DMS53 treated with DMSO at 0.1 percent for 48 hours (cell line): ENCODE results near the gene STK32C.

Experiments
- DNase-seq: peaks from one replicate; lab custom pipeline; 2025; ENCODE audit not compliant: unreplicated experiment; lab: John Stamatoyannopoulos, UW

The STK32C gene

DNA sequence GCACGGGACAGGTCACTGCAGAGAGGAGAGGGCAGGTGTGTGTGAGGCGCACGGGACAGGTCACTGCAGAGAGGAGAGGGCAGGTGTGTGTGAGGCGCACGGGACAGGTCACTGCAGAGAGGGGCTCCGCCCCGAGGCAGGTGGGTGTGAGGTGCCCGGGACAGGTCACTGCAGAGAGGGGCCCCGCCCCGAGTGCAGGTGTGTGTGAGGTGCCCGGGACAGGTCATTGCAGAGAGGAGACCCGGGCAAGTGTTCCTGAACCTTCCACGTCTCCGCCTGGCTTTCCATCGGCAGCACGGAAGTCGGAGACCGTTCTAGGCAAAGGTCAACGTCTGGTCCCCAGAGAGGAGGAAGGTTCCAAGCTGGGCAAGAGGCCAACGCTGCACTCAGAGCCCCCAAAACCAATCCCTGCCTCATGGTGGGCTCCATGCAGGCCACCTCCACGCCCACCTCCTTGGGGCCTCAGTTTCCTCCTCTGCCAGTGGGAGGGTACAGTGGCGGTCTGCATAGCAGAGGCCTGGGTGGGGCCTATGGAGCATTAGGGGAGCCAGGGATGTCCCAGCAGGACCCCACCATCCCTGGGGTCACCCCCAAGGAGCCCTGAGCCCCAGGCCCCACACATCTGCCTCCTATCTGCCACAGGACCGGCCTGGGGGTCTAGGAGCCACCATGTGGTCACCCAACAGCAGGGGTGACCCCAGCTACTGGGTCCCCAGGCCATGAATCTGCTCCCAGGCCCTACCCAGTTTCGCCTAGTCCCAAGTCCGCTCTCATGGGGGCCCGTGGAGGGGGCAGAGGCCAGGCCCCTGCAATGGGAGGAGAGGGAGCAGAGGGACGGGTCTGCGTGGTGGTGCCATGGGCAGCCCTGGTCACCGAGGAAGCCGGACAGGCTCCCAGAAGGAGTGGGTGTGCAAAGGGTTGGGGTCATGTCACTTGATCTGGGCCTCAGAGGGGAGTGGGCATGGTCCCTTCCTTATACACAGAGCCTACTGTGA, 57.0 kb downstream of the STK32C start:
- DNase-seq: no peak

DNA sequence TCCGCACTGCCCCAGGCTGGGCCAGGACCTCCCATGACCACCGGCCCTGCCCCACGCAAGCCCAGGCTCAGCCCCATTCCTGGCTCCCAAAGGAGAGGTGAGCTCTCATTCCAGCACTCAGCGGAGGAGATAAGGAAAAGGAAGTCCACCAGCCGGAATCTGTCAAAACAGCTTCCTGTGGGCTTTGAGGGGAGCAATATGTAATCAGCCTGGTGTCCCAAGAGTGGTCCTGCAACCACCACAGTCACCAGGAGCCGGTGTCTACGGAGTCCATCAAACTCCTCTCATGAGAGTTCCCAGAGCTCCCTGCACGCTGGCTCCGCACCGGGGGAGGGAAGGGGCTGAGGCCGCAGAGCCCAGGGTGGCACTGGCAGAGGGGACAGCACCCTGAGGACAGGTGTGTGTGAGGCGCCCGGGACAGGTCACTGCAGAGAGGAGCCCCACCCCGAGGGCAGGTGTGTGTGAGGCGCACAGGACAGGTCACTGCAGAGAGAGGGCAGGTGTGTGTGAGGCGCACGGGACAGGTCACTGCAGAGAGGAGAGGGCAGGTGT, 57.9 kb downstream of the STK32C start:
- no peak for DNase-seq

DNA sequence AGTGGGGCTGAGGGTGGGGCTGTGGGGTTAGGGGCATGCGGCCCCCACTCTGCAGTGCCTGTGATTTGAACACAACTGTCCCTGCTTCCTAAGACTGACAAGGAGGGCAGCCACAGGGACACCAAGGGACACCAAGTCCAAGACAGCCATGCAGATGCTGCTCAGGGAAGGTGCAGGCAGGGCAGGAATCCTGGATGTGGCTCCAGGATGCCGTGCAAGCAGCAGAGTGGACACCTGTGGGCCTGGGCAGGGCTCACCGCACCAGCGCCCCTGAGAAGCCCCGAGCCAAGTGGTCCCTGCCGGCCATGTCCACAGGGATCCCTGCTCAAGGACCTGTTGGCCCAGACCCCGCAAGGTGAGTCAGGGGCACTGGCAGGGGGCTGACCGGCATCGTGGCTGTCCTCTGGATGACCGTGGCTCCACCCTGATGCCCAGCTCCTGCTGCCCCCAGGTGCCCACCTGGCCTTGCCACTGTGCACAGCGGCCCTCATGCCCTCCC, 58.5 kb downstream of the STK32C start:
- no peak for DNase-seq

DNA sequence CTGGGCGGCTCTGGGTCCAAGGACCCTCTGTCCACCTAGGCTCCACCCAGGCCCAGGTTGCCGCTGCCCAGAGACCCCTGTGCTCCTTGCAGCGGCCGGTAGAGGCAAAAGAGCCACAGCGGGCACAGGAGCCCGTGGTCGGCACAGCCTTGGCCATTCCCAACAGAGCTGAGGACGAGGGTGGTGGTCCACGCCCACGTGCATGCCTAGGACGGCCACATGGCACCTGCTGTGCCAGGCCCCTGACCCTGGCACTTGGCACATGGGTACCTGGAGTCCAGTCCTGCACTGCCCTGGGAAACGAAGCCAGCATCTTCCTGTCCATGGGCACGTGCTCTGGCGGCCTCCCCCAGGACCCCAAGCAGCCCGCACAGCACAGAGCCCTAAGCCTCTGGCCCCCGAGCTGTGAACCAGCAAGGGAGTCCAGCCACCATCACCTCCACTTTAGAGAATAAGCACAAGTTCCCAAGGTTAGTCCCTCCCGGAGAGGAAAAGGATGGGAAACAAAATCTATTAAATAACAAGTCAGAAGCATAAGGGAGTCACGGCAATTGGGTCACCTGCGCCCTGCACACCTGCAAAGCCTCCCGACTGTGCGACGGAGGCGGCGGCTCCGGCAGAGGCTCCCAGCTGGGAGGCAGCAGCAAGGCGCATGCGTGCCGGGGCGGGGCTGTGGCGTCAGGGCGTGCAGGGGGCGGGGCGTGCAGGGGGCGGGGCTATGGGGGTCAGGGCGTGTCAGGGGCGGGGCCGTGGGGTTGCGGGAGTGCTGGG, 59.1 kb downstream of the STK32C start:
- DNase-seq: no peak

DNA sequence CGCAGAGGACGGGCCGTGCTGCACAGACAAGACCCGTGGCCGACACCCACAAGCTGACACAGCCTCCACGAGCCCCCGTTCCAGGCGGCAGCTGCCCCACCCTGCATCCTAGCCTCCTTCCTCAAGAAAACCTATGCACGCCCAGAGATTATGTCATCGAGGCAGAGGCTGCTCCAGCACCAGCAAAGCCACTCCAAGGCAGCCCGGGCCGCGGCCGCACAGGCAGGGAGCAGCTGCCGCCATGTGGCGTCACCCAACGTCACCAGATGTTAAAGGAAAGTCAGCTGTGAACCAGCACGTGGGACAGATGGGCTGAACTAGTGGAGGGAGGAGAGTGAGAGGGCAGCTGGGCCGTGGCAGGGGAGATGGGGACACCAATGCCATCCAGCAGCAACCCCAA, 59.8 kb downstream of the STK32C start:
- DNase-seq: no peak

DNA sequence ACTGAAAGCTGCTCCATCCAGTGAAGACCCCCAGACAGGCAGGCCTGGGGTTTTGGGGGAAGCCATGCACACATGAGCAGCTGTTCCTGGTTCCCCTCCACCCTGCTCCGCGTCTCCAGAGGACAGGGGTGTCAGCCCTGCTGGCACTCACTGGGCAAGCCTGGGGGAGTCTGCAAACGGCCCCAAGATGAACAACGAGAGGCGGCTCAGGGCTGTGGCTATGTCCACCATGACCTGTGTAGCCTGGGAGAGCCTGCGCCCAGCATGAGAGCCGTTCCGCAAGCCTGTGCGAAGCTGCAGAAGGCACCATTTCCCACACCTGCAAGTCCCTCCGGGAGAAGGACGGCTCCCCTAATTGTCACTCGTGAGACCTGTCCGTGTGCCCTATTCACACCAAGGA, 61.5 kb downstream of the STK32C start:
- no peak for DNase-seq

DNA sequence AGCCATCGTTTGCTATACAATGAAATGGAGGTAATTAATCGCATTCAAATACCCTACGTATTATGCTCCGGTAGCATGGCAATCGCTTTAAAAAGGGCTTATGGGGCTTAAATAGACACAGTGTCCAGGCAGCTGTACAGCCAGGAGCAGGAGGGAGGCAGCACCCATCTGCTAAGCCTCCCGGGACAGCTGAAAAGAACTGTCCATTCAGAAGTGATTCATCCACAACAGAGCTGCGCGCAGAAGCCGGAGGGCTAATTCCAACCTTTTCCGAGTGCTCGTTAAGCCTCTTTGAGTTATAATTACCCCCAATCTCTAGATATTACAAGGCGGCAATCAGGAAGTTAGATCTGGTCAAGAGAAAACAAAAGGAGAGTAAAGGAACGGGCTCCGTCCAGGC, 62.7 kb downstream of the STK32C start:
- no peak for DNase-seq

DNA sequence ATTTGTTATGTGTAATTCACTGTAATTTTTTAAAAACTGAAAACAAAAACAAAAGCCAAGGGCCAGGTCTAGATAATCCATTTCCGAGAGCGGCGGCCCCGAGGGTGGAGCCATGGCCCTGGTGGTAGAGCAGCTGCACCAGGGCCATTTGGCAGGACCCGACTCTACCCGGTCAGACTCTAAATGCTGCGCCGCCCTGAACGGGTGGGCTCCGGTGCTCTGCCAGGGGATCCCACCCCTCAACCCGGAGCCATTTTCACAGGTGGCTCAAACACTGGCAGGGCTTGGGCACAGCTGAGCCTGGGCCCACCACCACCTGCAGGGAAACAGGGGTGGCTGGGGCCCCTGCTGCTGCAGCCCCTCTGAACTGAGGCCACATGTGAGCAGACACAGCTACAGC, 64.1 kb downstream of the STK32C start:
- DNase-seq: no peak

DNA sequence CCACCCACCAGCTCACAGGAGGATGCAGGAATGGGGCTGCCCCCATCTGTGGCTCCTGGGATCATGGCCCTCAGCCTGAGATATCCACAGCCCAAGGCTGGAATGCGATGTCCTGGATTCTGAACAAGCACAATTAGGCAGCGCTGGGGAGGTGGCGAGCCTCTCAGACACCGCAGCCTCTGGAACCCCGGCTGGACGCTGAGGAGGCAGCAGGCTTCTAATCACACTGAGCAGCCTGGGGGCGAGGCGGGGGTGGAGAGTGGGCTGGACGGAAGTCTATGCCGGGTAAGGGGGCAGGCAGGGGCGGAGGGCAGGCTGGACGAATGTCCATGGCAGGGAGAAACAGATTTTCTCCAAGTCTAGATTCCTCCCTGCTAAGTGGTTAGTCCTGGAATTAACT, 64.6 kb downstream of the STK32C start:
- DNase-seq: no peak

DNA sequence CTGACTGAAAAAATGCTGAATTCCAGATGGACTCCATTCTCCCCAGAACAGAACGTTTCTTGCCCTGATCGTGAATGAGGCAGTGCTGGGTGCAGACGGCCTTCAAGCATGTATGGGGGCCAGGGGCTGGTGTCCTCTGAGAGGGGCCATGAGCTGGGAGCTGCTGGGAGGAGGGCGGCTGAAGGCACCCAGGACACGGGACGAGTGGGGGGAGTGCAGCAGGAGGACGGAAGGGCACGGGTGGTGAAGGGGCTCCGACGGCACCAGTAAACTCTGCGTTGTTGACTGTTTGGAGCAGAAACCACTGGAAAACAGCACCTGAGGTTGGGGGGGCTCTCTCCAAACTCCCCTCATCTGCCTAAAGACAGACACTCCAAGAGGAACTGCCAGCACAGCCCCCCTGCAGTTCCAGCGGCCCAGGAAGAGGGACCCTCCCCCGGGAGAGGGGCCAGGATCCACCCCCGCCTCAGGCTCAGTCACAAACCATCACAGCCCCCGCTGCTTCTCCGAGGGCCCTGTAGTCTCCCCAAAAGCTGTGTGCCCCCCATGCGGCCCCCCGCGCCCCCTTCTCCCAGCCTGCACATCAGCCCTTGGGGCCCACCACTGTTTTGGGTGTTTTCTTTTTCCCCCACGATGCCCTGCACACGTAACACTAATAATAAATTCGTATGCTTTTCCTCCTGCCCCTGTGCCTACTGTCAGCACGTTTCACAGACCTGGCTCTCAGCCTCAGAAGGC, 65.5 kb downstream of the STK32C start:
- DNase-seq: no peak

DNA sequence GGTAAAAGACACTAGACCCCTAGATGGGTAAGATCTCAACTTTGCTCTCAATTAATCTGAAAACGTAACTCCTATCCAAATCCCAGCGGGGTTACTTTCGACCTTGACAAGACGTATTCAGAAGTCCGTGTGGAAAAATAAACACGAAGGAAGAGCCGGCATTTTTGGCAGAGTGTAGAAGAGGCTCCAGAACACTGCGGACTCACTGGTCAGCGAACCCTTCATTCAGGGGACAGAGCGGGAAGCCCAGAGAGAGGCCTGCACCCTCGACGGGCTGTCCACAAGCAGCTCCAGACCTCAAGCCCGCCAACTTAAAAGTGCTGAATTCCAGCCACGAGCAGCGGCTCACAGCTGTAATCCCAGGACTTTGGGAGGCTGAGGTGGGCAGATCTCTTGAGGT, 66.3 kb downstream of the STK32C start:
- DNase-seq: no peak

DNA sequence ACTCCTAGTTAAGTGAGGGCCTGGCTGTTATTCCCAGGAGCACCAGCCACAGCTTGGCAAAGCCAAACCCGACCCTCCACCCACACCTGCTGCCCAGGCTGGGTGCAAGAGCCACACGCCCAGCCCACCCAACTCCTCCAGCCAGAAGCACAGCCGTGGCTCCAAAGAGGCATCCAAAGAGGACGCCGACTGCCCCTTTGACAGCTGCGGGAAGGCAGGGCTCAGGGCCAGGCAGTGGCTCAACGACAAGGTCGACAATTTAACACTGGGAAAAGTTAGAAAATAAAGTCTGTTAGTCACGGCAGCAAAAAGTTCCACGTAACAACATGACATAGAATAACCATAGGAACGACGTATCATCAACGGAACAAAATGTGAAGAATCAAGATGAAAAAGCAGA, 66.7 kb downstream of the STK32C start:
- DNase-seq: no peak

DNA sequence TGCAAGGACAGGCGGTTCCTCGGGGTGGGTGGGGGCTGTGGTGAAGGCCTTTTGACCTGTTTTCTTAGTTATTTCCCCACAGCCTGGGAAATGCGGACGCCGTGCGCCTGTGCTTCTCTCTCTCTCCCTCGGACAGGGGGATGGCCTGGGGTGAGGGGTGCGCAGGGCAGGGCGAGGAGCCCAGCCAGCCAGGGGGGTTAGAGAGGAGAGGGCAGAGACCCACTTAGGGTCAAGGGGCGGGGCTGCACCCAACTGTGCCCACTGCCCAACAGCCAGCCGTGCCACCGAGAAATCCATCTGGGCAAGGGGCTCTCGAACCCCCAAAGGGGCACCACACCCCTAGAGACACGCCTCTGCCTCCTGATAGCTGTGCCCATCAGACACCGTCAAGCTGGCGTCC, 67.2 kb downstream of the STK32C start:
- no peak for DNase-seq

DNA sequence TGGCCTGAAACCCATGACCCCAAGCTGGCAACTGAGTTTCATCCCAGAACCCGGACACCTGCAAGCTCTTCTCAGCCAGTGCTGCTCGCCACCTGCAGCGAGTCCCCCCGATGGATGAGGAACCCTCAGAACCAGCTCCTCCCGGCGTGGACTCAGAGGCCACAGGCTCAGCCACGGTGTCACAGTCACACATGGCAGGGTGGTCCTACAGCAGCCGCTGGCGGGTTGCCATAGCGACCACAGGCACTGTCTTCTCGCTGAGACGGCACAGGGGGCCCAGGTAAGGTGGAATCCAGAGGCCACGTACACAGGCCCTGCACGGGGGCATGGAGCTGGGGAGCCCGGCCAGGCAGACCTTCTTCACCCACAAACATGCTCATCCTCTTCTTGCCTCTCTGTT, 67.6 kb downstream of the STK32C start:
- DNase-seq: no peak

DNA sequence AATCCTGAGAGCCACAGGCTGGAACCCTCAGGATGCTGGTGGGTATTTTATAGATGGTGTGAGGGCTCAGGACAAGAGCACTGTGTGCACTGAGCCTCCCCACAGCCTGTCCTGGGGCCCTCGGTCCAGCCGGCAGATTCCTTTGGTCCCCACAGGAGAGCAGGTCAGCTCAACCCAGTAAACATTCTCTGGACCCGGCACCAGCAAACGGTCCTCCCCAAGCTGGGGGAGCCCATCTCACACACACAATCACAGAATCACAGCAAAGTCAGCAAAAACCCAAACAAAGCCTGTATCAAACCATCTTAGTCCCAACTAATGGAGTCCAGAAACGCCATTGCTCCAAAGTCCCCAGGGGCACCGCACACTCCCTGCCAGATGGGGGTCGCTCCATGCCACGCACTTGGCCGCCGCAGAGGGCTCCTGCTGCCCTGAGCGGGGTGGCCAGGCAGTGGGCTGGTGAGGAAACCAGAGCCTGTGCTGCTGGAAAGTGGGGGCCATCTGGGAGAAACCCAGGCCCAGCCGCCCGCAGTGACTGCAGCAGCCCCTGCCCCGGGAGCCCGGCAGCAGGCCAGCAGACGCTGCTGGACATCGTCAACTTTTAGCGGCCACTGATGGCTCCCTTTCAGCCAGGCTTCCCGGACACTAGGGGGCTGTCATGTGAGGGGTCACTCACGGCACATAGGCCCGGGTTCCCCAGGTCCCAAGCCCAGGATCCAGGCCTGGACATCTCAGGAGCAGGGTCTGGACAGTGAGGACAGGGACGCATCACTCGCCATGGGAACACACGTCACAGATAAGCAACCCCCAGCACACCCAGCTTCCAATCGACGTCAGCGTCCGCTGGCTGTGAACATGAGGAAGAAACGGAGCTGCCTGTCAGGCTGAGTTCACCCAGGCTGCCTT, 68.4 kb downstream of the STK32C start:
- DNase-seq: no peak

DNA sequence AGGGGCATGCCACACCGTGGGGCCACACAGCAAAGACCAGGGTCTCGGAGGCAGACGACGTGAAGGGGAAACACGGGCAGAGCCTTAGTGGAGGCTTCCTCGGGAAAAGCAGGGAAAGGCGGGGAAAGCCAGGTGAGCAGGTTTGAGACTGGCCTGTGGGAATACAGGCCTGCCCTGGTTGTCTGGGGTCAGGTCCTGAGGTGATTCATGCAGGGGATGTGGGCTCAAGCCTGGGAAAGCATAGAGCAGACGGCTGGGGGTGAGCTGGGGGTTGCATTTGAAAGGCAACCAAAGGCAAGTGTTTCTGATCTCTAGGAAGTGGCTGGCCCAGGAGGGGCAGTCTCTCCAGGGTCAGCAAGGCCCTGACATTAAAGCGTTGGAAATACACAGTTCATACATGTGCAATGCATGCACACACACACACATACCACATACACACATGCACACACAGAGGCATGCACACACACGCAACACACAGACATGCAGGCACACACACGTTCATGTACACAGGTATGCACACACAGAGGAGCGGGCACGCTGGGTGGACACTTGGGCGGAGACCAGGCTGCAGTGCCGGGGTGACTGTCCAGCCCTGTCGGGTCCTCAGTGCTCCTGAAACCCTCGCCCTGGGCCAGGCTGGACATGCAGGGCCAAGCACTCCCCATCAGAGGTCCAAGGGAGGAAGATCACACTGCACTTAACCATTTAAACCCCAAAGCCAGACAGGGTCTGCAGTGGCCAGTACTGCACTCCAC, 69.2 kb downstream of the STK32C start:
- no peak for DNase-seq

DNA sequence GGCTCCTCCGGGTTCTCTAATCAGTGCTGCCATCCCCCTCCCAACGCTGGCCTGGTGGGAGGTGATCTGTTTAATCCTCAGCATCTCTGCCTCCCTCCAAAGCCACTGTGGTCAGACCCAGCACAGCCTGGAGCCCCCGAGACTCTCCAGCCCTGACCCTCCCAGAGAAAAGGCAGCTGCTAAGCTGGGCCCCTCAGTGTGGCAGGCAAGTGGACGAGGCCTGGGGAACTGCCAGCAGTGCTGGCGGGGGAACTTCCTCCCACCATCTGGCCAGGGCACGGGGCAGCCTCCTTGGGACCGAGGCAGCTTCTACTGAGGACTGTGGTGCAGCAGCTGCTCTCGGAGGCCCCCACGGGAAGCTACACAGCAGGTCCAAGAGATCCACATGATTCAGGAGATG, 69.9 kb downstream of the STK32C start:
- no peak for DNase-seq

DNA sequence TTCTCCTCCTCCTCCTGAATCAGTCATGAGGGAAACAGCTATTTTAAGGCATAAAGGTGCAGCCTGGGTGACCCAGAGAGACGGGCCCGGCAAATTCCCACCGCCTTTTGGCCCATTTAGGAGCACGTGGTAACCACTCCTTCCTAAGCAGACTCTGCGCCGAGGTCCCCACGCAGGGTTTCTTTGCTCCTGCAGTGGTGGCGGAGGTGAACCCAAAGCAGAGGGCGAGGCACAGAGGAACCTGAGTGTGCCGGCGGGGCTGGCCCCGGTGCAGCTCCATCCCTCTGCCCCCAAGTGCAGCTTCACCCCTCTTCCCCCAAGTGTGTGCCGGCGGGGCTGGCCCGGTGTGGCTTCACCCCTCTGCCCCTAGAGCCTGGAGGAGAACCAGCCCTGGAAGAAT, 70.4 kb downstream of the STK32C start:
- DNase-seq: no peak

DNA sequence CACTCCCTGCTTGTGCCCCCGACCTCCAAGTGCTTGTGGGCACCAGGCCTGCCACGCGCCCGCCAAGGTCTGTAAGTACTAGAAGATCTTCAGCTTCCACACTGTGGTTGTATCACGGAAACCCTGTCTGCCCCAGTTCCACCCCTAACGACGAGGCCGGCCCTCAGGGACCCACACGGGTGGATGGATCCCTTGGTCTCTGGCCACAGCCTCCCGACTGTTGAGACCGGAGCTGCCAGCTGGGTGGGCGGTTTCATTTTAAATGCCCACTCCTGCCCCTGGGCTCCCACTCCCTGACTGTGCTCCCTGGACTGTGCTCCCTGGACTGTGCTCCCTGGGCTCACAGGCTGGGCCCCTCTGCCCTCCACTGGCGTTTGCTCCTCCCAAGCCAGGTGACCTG, 70.9 kb downstream of the STK32C start:
- DNase-seq: no peak
